Suppressor macrophage treated with lipopolysaccharide for 4 hours (primary cell): ENCODE results near the gene MEST.
"Not testable (repeated sequence)": the region's sequence is repeated elsewhere in the genome, so short reads cannot be mapped to it uniquely, and the experiment has no call there.

Experiments
- DNase-seq: peaks from one replicate; pipeline ENCODE4 v3.0.0-alpha.2; 2020

Gene MEST, protein sequence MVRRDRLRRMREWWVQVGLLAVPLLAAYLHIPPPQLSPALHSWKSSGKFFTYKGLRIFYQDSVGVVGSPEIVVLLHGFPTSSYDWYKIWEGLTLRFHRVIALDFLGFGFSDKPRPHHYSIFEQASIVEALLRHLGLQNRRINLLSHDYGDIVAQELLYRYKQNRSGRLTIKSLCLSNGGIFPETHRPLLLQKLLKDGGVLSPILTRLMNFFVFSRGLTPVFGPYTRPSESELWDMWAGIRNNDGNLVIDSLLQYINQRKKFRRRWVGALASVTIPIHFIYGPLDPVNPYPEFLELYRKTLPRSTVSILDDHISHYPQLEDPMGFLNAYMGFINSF

DNA sequence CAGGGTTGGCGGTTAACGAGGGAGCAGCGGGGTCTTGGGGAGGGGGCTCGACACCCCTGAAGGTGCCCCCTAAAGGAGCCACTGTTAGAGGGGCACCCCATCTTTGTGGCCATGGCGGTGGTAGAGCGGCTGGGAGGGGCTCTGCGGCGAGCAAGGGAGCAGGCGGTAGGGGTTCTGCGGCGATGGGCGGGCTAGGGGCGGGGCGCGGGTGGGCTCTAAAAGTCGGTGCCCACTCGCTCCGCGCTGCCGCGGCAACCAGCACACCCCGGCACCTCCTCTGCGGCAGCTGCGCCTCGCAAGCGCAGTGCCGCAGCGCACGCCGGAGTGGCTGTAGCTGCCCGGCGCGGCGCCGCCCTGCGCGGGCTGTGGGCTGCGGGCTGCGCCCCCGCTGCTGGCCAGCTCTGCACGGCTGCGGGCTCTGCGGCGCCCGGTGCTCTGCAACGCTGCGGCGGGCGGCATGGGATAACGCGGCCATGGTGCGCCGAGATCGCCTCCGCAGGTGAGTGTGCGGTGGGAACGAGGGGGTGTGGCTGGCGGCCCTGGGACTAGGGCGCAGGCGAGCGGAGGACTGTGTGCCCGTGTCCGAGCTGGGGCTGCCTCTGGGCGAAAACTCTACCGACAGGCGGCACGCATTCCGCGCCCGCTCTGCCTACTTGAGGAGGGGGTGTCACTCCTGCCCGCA, at the start of gene MEST:
TSS of gene MEST (plus strand) at position 245 of the 682 bp plus-strand sequence. CDS start at position 474, 229 bp downstream.
- no peak for DNase-seq

DNA sequence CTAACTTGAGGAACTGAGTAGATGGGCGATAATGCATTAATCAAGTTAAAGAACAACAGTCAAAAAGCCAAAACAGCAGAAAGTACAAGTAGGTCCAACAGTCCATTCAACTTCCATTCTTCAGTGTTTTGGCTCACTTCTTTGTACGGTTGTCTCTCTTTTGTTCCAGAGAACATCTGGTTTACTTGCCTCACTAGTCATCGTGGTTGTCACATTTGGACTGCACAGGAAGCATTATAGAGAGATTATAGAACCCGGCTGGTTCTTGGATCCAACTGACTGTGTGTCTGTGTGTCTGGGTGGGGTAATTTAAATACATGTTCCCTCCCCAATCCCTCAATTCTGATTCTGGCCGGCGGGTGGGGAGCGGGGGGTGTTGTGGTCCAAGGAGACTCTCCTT, 49.3 kb upstream of the MEST start:
- DNase-seq, result no peak

GRCh38 chr7:130444234-130444633, 47.7 kb upstream of the MEST start:
- no peak for DNase-seq

DNA sequence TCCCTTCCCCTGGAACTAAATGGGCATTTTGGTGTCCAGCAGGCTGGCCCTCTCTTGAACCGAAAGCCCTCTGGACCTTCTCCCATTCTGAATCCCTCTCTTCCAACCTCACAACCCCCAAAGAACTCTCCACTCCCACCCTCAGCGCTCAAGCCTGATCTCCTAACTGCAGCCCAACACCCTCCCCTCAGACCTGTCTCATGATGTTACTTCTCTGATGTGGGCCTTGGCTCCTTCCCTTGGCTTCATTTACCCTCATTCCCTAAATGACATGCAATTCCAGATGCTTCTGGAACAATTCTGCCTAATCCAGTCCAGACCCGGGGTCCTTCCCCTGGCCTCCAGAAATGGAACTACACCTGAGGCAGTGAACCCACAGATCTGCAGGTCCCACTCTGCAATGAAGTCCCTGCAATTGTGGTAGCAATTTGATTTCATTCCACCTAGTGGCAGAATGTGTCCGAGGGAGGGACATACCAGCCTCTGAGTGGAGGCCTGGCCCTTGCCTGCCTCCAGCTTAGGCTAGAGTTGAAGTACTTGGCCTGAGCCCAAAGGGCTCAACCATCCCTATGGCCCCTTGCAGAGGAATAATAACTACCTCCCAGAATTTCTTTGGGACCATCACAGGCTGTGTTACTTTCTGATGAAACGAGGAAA, 47.0 kb upstream of the MEST start:
- no peak for DNase-seq

DNA sequence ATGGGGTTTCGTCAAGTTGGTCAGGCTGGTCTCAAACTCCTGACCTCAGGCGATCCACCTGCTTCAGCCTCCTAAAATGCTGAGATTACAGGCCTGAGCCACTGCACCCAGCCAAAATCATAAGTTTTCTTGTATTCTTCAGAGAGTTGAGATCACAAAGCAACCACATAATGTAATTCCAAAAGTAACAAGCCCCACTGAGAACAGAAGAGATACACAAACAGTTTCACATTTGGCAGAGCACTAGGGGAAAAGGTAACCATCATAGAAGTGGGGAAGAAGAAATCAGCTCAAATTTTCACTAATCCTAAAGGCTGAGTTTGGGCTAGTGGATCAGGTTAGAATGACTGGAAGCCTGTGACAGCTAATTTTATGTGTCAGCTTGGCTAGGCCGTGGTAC, 45.6 kb upstream of the MEST start:
- DNase-seq, result no peak

DNA sequence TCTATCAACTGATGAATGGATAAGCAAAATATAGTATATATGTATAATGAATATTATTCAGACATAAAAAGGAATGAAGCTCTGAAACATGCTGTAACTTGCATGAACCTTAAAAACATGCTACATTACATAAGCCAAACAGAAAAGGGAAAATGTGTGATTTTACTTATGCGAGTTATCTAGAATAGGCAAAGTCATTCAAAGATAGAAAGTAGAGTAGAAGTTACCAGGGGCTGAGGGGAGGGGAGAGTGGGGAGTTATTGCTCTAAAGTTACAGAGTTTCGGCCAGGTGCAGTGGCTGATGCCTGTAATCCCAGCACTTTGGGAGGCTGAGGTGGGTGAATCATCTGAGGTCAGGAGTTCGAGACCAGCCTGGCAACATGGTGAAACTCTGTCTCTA, 40.5 kb upstream of the MEST start:
- not testable (repeated sequence) for DNase-seq

GRCh38 chr7:130452951-130453350, 38.9 kb upstream of the MEST start:
- DNase-seq, result no peak

DNA sequence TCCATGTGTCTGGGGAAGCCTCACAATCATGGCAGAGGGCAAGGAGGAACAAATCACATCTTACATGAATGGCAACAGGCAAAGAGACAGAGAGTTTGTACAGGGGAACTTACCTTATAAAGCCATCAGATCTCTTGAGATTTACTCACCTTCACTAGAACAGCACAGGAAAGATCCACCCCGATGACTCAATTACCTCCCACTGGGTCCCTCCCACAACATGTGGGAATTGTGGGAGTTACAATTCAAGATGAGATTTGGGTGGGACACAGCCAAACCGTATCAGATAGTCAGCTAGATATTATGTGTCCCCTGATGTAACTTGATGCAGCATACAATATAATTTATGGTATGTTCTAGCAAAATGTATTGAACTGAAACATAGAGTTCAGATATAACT, 36.9 kb upstream of the MEST start:
- DNase-seq, result no peak

GRCh38 chr7:130458257-130458656, 33.6 kb upstream of the MEST start:
- DNase-seq, result peak; percentile 50

DNA sequence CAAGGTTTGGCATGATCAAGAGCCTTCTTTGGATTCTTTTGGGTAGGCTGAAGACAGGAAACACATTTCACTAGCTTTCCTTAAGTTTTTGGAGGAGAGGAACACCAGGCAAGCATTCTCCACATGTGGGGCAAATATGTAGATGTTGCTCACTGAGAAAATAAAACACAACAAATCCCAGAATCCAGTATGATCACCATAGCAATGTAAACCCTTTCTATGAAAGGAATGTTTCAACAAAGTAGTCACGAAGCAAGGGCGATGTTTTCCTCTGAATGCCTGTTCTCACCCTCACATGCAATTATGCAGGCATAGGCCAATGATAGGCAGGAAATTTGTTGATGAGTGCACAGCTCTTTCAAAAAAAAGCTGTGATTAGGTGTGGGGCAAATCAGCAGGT, 30.6 kb upstream of the MEST start:
- no peak for DNase-seq

GRCh38 chr7:130463553-130464434, 28.1 kb upstream of the MEST start:
- DNase-seq, result no peak

DNA sequence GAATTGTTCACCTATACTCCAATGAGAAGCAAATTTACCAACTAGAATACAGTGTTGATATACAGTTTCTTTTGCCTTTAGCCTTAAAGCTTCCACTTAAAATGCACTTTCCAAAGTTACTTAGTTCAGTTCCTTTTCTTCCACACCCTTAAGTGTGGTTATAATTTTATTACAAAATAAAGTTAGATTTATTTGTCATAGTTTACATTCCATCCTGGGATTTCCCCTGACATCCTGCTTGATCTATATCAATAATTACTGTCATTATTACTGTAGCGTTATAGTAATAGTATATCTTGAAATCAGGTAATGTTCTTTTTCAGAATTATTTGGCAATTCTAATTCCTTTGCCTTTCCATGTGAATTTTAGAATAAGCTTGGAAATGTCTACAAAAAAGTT, 23.3 kb upstream of the MEST start:
- no peak for DNase-seq

- no peak for DNase-seq
These were observed 19.9 kb upstream of the MEST start for GRCh38 chr7:130471974-130472373.

GRCh38 chr7:130473289-130473688, 18.6 kb upstream of the MEST start:
- peak; percentile 36 for DNase-seq

DNA sequence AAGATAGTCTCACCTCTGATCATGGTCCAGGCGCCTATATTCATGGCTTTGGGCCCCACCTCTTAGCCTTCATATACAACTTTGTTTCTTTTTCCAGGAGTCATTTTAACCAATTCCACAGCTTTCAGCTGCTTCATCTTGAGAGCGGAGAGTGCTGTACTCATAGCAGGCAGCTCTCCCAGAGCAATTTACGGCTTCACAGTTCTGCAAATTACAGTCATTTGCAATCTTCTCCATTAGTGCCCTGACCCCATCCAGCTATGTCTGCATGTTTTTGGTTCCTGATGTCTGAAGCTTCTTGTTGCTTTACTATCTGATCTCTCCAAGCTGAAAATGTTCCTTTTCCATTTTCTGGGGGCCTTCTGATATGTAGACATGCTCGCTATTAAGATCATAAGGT, 18.0 kb upstream of the MEST start:
- DNase-seq, result no peak

DNA sequence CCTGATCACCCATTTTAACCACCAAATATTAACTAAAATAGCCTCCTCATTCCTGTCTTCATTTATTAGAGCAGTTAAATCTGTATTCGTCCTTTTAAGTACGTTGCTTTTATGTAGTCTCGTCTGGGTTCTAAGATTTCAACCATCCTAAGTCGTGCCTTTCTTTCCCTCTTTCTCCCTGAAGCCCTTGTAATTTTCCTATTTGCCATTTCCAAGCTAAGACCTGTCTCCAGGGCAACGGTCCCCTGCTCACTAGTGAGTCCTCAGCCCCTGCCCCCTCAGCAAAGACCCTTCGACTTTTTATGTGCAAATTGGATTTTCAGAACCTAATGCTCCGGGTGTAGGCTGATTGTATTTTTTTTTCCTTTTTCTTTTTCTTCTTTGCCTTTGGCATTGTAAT, 16.1 kb upstream of the MEST start:
- DNase-seq, result no peak

- no peak for DNase-seq
These were observed 15.4 kb upstream of the MEST start for GRCh38 chr7:130476297-130477150.

- DNase-seq, result no peak
These were observed 12.9 kb upstream of the MEST start for GRCh38 chr7:130478991-130479390.

- DNase-seq, result no peak
These were observed 12.0 kb upstream of the MEST start for GRCh38 chr7:130479716-130480400.

GRCh38 chr7:130481898-130482297, 10.0 kb upstream of the MEST start:
- no peak for DNase-seq

DNA sequence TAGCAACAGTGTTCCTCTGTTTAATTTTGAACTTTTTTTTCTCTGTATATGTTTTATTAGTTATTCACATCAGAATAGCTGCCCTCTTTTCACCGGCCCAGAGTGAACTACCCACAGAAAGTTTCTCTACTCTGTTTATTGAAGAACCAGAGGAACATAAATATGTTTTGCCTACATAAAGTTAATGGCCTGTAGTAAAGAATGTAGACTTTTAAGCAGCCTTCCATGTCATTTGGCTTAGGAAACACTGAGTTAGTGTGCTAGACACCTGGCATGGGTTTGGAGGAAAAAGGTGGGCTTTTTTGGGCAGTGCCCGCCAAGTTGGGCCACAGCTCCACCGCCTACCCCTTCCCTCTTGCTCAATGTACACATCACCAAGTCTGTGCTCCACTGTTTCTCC, 8.9 kb upstream of the MEST start:
- DNase-seq, result no peak

GRCh38 chr7:130485734-130486113, 6.2 kb upstream of the MEST start:
- no peak for DNase-seq
